WTC11 (cell line): ENCODE data around the gene FAM167B. TPM values are rescaled to one million over a fixed set of nuclear protein-coding genes. Genes with fewer than 3 reads are reported as not detected.

Experiments used
- ATAC-seq: fragments of 200-7000 bp; cut with Tn5 transposase; 2 replicates; pipeline ENCODE4 v1.10.0; 2021; ENCODE audit warnings: mild to moderate bottlenecking, moderate library complexity
- CTCF ChIA-PET: fragments of 300-600 bp; sonication (Branson Sonifier 250); formaldehyde crosslinking; loops from one replicate; lab custom pipeline; 2021; ENCODE audit warnings: antibody characterized with exemption; lab: Charles Lee
- POLR2A ChIA-PET: fragments of 350-600 bp; sonication (Branson Sonifier 250); formaldehyde crosslinking; loops from one replicate; lab custom pipeline; 2021; ENCODE audit warnings: antibody characterized with exemption; lab: Charles Lee
- DNase-seq: peaks from one replicate; pipeline ENCODE4 v3.0.0; 2021; ENCODE audit warnings: low spot score
- H3K27ac Mint-ChIP-seq: 2 replicates; pipeline ENCODE4 v1.8.0; 2021; ENCODE audit warnings: mixed read lengths
- H3K27me3 Mint-ChIP-seq: 2 replicates; pipeline ENCODE4 v1.8.0; 2021; ENCODE audit warnings: low read depth, mild to moderate bottlenecking, moderate library complexity, mixed read lengths
- H3K36me3 Mint-ChIP-seq: 2 replicates; pipeline ENCODE4 v1.8.0; 2021; ENCODE audit warnings: mixed read lengths
- H3K4me1 Mint-ChIP-seq: 2 replicates; pipeline ENCODE4 v1.8.0; 2022; ENCODE audit warnings: mixed read lengths
- H3K4me3 Mint-ChIP-seq: 2 replicates; pipeline ENCODE4 v1.8.0; 2021; ENCODE audit warnings: mild to moderate bottlenecking, moderate library complexity, mixed read lengths
- H3K9me3 Mint-ChIP-seq: 2 replicates; pipeline ENCODE4 v1.8.0; 2021; ENCODE audit warnings: mixed read lengths
- ARID4B ChIP-seq: sonication (generic); formaldehyde crosslinking; IDR thresholded peaks from 2 replicates; pipeline ENCODE4 v1.8.0; 2023; ENCODE audit warnings: missing genetic modification reagents, mild to moderate bottlenecking, borderline replicate concordance
- ATF1 ChIP-seq: sonication (generic); formaldehyde crosslinking; IDR thresholded peaks from 2 replicates; pipeline ENCODE4 v1.8.1; 2023; ENCODE audit warnings: mild to moderate bottlenecking, moderate library complexity, missing genetic modification reagents
- ELF4 ChIP-seq: sonication (generic); formaldehyde crosslinking; IDR thresholded peaks from 2 replicates; pipeline ENCODE4 v1.8.1; 2022; ENCODE audit warnings: low read depth, mild to moderate bottlenecking, moderate library complexity, missing genetic modification reagents
- GABPB1 ChIP-seq: sonication (generic); formaldehyde crosslinking; IDR thresholded peaks from 2 replicates; pipeline ENCODE4 v1.8.1; 2023; ENCODE audit warnings: mild to moderate bottlenecking, missing genetic modification reagents
- IRF1 ChIP-seq: sonication (generic); formaldehyde crosslinking; IDR thresholded peaks from 2 replicates; pipeline ENCODE4 v1.8.0; 2023; ENCODE audit warnings: missing genetic modification reagents
- IRF2 ChIP-seq: sonication (generic); formaldehyde crosslinking; IDR thresholded peaks from 2 replicates; pipeline ENCODE4 v1.8.0; 2022; ENCODE audit warnings: low read depth, missing genetic modification reagents, borderline replicate concordance
- MAX ChIP-seq: sonication (generic); formaldehyde crosslinking; IDR thresholded peaks from 2 replicates; pipeline ENCODE4 v1.8.0; 2022; ENCODE audit warnings: mild to moderate bottlenecking, missing genetic modification reagents
- NFE2L1 ChIP-seq: sonication (generic); formaldehyde crosslinking; IDR thresholded peaks from 2 replicates; pipeline ENCODE4 v1.8.1; 2023; ENCODE audit warnings: missing genetic modification reagents
- NR1H2 ChIP-seq: sonication (generic); formaldehyde crosslinking; IDR thresholded peaks from 2 replicates; pipeline ENCODE4 v1.9.0; 2021; ENCODE audit warnings: mild to moderate bottlenecking, moderate library complexity, missing genetic modification reagents
- TCF7 ChIP-seq: sonication (generic); formaldehyde crosslinking; IDR thresholded peaks from 2 replicates; pipeline ENCODE4 v1.8.0; 2022; ENCODE audit warnings: mild to moderate bottlenecking, low read depth, missing genetic modification reagents, moderate library complexity
- TEAD4 ChIP-seq: sonication (generic); formaldehyde crosslinking; IDR thresholded peaks from 2 replicates; pipeline ENCODE4 v1.8.0; 2022; ENCODE audit warnings: mild to moderate bottlenecking, missing genetic modification reagents
- USF1 ChIP-seq: sonication (generic); formaldehyde crosslinking; IDR thresholded peaks from 2 replicates; pipeline ENCODE4 v1.8.0; 2022; ENCODE audit warnings: mild to moderate bottlenecking, missing genetic modification reagents
- ZNF121 ChIP-seq: sonication (generic); formaldehyde crosslinking; IDR thresholded peaks from 2 replicates; pipeline ENCODE4 v1.8.0; 2023; ENCODE audit warnings: missing genetic modification reagents
- ZNF138 ChIP-seq: sonication (generic); formaldehyde crosslinking; conservative IDR thresholded peaks from 2 replicates; pipeline ENCODE4 v1.8.1; 2022; ENCODE audit warnings: mild to moderate bottlenecking, moderate library complexity, missing genetic modification reagents
- ZNF232 ChIP-seq: sonication (generic); formaldehyde crosslinking; IDR thresholded peaks from 2 replicates; pipeline ENCODE4 v1.8.0; 2022; ENCODE audit warnings: mild to moderate bottlenecking, missing genetic modification reagents
- ZNF396 ChIP-seq: fragments of 250-450 bp; sonication (Bioruptor Pico); IDR thresholded peaks from 2 replicates; pipeline ENCODE4 v1.8.0; 2021; ENCODE audit warnings: mild to moderate bottlenecking, moderate library complexity, borderline replicate concordance
- ZNF416 ChIP-seq: fragments of 250-450 bp; sonication (Bioruptor Pico); IDR thresholded peaks from 2 replicates; pipeline ENCODE4 v1.9.0; 2021; ENCODE audit warnings: mild to moderate bottlenecking, inconsistent platforms
- ZNF671 ChIP-seq: fragments of 250-450 bp; sonication (Bioruptor Pico); IDR thresholded peaks from 2 replicates; pipeline ENCODE4 v1.8.0; 2021; ENCODE audit warnings: mild to moderate bottlenecking
- total RNA-seq: library from RNA; stranded (reverse); gene quantifications from 3 replicates; pipeline ENCODE4 v1.2.3, GENCODE V29; 2021
- TF ChIP-seq, protein P1 (sequence below): fragments of 250-450 bp; sonication (Bioruptor Pico); IDR thresholded peaks from 2 replicates; pipeline ENCODE4 v1.9.0; 2021; ENCODE audit warnings: mild to moderate bottlenecking, borderline replicate concordance
- TF ChIP-seq, protein P2 (sequence below): sonication (generic); formaldehyde crosslinking; IDR thresholded peaks from 2 replicates; pipeline ENCODE4 v1.8.1; 2022; ENCODE audit warnings: mild to moderate bottlenecking, moderate library complexity, missing genetic modification reagents
- TF ChIP-seq, protein P3 (sequence below): sonication (generic); formaldehyde crosslinking; IDR thresholded peaks from 2 replicates; pipeline ENCODE4 v1.8.1; 2022; ENCODE audit warnings: low read depth, missing genetic modification reagents, borderline replicate concordance

Gene FAM167B
- total RNA-seq, 1 experiment from 2014 or later = 5.4 TPM

DNA sequence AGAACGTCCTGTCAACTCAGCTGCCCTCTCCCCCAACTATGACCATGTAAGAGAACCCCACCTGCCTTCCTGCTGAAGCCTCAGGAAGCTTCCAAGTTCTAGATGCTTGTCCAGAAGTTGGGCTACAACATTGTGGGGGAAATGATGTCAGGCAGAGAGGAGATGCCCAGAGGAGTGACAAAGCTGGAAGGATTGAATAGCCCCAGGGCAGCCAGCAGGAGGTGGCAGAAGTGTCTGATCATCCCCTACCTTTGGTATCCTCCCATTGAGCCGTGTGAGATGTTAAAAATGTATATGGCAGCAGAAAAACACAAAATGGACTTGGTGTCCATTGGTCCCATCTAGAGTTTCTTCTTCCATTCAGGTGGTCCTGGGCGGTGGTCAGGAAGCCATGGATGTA, 18.3 kb upstream of the FAM167B start:
- Mint-ChIP-seq H3K4me3 (no peak overlapping the region), H3K27me3 (no peaks in the 10 kb centered on the region), H3K27ac (no peak overlapping the region), H3K4me1 (peaks cover 5% of the 10 kb centered on the region), H3K36me3 (peaks cover 62% of the 10 kb centered on the region), H3K9me3 (no peaks in the 10 kb centered on the region)
- DNase-seq (no peak), ATAC-seq (no peak)
- no peak for TF ChIP-seq TEAD4
- no peak for TF ChIP-seq GABPB1 (CRISPR knock-in tag)
- TF ChIP-seq ATF1 = no peak
- TF ChIP-seq ZNF121 = no peak
- TF ChIP-seq, protein P1, sequence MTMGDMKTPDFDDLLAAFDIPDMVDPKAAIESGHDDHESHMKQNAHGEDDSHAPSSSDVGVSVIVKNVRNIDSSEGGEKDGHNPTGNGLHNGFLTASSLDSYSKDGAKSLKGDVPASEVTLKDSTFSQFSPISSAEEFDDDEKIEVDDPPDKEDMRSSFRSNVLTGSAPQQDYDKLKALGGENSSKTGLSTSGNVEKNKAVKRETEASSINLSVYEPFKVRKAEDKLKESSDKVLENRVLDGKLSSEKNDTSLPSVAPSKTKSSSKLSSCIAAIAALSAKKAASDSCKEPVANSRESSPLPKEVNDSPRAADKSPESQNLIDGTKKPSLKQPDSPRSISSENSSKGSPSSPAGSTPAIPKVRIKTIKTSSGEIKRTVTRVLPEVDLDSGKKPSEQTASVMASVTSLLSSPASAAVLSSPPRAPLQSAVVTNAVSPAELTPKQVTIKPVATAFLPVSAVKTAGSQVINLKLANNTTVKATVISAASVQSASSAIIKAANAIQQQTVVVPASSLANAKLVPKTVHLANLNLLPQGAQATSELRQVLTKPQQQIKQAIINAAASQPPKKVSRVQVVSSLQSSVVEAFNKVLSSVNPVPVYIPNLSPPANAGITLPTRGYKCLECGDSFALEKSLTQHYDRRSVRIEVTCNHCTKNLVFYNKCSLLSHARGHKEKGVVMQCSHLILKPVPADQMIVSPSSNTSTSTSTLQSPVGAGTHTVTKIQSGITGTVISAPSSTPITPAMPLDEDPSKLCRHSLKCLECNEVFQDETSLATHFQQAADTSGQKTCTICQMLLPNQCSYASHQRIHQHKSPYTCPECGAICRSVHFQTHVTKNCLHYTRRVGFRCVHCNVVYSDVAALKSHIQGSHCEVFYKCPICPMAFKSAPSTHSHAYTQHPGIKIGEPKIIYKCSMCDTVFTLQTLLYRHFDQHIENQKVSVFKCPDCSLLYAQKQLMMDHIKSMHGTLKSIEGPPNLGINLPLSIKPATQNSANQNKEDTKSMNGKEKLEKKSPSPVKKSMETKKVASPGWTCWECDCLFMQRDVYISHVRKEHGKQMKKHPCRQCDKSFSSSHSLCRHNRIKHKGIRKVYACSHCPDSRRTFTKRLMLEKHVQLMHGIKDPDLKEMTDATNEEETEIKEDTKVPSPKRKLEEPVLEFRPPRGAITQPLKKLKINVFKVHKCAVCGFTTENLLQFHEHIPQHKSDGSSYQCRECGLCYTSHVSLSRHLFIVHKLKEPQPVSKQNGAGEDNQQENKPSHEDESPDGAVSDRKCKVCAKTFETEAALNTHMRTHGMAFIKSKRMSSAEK = no peak
- TF ChIP-seq USF1 = no peak
- TF ChIP-seq ELF4 = no peak
- TF ChIP-seq IRF1 (CRISPR knock-in tag) = no peak
- no peak for TF ChIP-seq ZNF232
- no peak for TF ChIP-seq ZNF416 (CRISPR knock-in tag)
- no peak for TF ChIP-seq TCF7 (CRISPR knock-in tag)
- TF ChIP-seq ZNF138 (CRISPR knock-in tag) = no peak
- TF ChIP-seq, protein P2, sequence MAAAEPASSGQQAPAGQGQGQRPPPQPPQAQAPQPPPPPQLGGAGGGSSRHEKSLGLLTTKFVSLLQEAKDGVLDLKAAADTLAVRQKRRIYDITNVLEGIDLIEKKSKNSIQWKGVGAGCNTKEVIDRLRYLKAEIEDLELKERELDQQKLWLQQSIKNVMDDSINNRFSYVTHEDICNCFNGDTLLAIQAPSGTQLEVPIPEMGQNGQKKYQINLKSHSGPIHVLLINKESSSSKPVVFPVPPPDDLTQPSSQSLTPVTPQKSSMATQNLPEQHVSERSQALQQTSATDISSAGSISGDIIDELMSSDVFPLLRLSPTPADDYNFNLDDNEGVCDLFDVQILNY (CRISPR knock-in tag) = no peak
- no peak for TF ChIP-seq ZNF671 (CRISPR knock-in tag)
- TF ChIP-seq ZNF396 (CRISPR knock-in tag) = no peak
- no peak for TF ChIP-seq NR1H2
- TF ChIP-seq, protein P3, sequence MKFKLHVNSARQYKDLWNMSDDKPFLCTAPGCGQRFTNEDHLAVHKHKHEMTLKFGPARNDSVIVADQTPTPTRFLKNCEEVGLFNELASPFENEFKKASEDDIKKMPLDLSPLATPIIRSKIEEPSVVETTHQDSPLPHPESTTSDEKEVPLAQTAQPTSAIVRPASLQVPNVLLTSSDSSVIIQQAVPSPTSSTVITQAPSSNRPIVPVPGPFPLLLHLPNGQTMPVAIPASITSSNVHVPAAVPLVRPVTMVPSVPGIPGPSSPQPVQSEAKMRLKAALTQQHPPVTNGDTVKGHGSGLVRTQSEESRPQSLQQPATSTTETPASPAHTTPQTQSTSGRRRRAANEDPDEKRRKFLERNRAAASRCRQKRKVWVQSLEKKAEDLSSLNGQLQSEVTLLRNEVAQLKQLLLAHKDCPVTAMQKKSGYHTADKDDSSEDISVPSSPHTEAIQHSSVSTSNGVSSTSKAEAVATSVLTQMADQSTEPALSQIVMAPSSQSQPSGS = no peak
- no peak for TF ChIP-seq NFE2L1
- ChIA-PET CTCF (no interaction called here), POLR2A (no interaction called here)

DNA sequence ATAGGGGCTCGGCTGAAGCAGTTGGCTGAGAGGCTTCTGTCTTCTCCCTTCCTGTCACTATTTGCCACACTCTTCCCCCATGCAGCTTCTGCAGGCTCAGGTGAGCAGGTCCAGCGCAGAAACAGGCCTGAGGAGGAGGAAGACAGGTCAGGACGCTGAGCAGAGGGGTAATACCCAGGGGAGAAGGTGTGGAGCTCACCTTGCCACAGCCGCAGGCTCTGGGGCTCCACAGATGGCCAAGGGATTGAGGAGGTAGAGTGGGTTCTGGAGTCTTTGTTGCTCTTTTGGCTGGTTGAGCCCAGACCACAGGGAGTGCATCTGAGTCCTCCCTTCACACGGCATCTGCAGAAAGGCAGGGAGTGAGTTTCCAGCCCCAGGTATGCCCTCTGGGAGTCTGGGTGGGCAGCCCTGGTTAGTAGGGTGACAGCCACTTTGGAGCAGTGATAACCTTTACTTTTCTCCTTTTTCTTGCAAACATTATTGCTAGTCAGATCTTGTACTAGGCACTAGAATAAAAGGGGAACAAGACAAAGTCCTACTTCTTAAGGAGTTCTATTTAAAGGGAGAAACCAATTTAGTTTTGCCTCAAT, 15.1 kb upstream of the FAM167B start:
- no peaks in the 10 kb centered on the region for H3K27me3 Mint-ChIP-seq
- no peaks in the 10 kb centered on the region for H3K9me3 Mint-ChIP-seq
- H3K4me1 Mint-ChIP-seq = peaks cover 5% of the 10 kb centered on the region
- H3K27ac Mint-ChIP-seq = peak overlapping the region; percentile 45; the same call in 1 of the 2 replicates
- ChIA-PET POLR2A (no interaction called here), CTCF (interaction anchor here (1.3 to 3.1 kb wide), 2 partner anchors 16 kb away, joined by 4 to 10 read pairs; no protein-coding TSS in a partner anchor)
- no peak for DNase-seq
- ATAC-seq = no peak
- H3K36me3 Mint-ChIP-seq = peaks cover 48% of the 10 kb centered on the region
- no peak overlapping the region for H3K4me3 Mint-ChIP-seq
- no peak for TF ChIP-seq MAX (CRISPR knock-in tag)
- no peak for TF ChIP-seq ARID4B (CRISPR knock-in tag)
- no peak for TF ChIP-seq IRF2 (CRISPR knock-in tag)
- no peak for TF ChIP-seq ATF1
